H1 (cell line): Measurements from ENCODE around the gene COBLL1. TPM values are rescaled to one million over a fixed set of nuclear protein-coding genes. Genes with fewer than 3 reads are reported as not detected.

Experiments
- CTCF ChIA-PET: fragments of 300-600 bp; sonication (Branson Sonifier 250); formaldehyde crosslinking; loops from one replicate; lab custom pipeline; 2021; ENCODE audit not compliant: partially characterized antibody; lab: Charles Lee
- POLR2A ChIA-PET: fragments of 300-600 bp; sonication (Branson Sonifier 250); formaldehyde crosslinking; loops from one replicate; lab custom pipeline; 2021; ENCODE audit warnings: inconsistent platforms; ENCODE audit not compliant: partially characterized antibody; lab: Charles Lee
- DNase-seq, 2 experiments: peaks; one replicate each; pipeline versions ENCODE4 v3.0.0 to v3.0.0-alpha.2; 2010 to 2022; ENCODE audit warnings: low spot score in 2 of 2, low read depth in 1 of 2, mixed read lengths in 1 of 2
- FAIRE-seq: peaks from 2 replicates; lab custom pipeline; 2011; peaks lifted over from hg19 to GRCh38; lab: Jason Lieb, UNC
- H2AFZ ChIP-seq: 2 replicates; pipeline ENCODE4 v1.8.1; 2012; ENCODE audit warnings: low read length, inconsistent platforms
- H2AK5ac ChIP-seq: 2 replicates; pipeline ENCODE4 v1.6.1; 2013; ENCODE audit warnings: low read depth, low read length
- H2BK120ac ChIP-seq: replicated peaks from 2 replicates; pipeline ENCODE3; 2013; ENCODE audit warnings: low read depth, low read length, inconsistent platforms
- H2BK12ac ChIP-seq: 2 replicates; pipeline ENCODE4 v1.6.1; 2013; ENCODE audit warnings: low read depth, low read length
- H2BK15ac ChIP-seq: 2 replicates; pipeline ENCODE4 v1.6.1; 2013; ENCODE audit warnings: low read length
- H2BK20ac ChIP-seq: 2 replicates; pipeline ENCODE4 v1.6.1; 2013; ENCODE audit warnings: low read length
- H2BK5ac ChIP-seq: 2 replicates; pipeline ENCODE4 v1.6.1; 2013; ENCODE audit warnings: low read depth, low read length
- H3K14ac ChIP-seq: 2 replicates; pipeline ENCODE4 v1.6.1; 2013; ENCODE audit warnings: inconsistent platforms; ENCODE audit not compliant: insufficient read length
- H3K18ac ChIP-seq: 2 replicates; pipeline ENCODE4 v1.6.1; 2013; ENCODE audit warnings: low read length; ENCODE audit errors: extremely low read depth
- H3K23ac ChIP-seq: 2 replicates; pipeline ENCODE4 v1.6.1; 2013; ENCODE audit warnings: inconsistent platforms; ENCODE audit not compliant: insufficient read length
- H3K23me2 ChIP-seq: 2 replicates; pipeline ENCODE4 v1.6.1; 2013; ENCODE audit warnings: low read depth, low read length
- H3K27ac ChIP-seq: 2 replicates; pipeline ENCODE4 v1.6.1; 2011; ENCODE audit warnings: low read depth, low read length, inconsistent platforms
- H3K27me3 ChIP-seq, 4 experiments: replicated peaks in 1 of 4; 1 replicate in 1 of 4; 2 replicates in 3 of 4; pipeline versions ENCODE4 v1.6.1 to v1.8.1; 2011 to 2013; ENCODE audit warnings: low read length in 3 of 4, mild to moderate bottlenecking in 3 of 4, inconsistent platforms in 2 of 4, mixed read lengths in 2 of 4, moderate library complexity in 1 of 4; ENCODE audit not compliant: control insufficient read depth in 3 of 4, insufficient read depth in 3 of 4; ENCODE audit errors: extremely low read depth in 1 of 4
- H3K36me3 ChIP-seq, 4 experiments: 2 replicates each; pipeline versions ENCODE4 v1.6.1 to v1.8.1; 2011 to 2013; ENCODE audit warnings: mild to moderate bottlenecking in 4 of 4, low read length in 3 of 4, moderate library complexity in 2 of 4, control low read depth in 1 of 4, inconsistent platforms in 1 of 4; ENCODE audit not compliant: insufficient read depth in 4 of 4, control insufficient read depth in 2 of 4
- H3K4ac ChIP-seq: replicated peaks from 2 replicates; pipeline ENCODE3; 2013; ENCODE audit warnings: low read length, low read depth, mixed read lengths, inconsistent platforms; ENCODE audit not compliant: insufficient read length
- H3K4me1 ChIP-seq, 4 experiments: replicated peaks in 1 of 4; 1 replicate in 1 of 4; 2 replicates in 3 of 4; pipeline versions ENCODE4 v1.6.1 to v1.8.1; 2011 to 2013; ENCODE audit warnings: low read length in 3 of 4, inconsistent platforms in 2 of 4, mixed read lengths in 1 of 4; ENCODE audit not compliant: insufficient read depth in 4 of 4, control insufficient read depth in 3 of 4
- H3K4me2 ChIP-seq, 2 experiments: 2 replicates each; pipeline versions ENCODE4 v1.6.1 to v1.8.1; 2011 to 2013; ENCODE audit warnings: low read depth in 2 of 2, low read length in 2 of 2, control low read depth in 1 of 2, inconsistent platforms in 1 of 2, mild to moderate bottlenecking in 1 of 2; ENCODE audit not compliant: insufficient read depth in 1 of 2
- H3K4me3 ChIP-seq, 4 experiments: fragments of 200-600, 300-600 bp in 1 of 4; sonication (generic), shearing (Covaris generic), sonication (Bioruptor Twin) in 1 of 4; 2 replicates each; pipeline versions ENCODE4 v1.5.1 to v1.8.1; 2011 to 2016; ENCODE audit warnings: low read length in 4 of 4, low read depth in 3 of 4, control low read depth in 2 of 4, inconsistent platforms in 2 of 4, mild to moderate bottlenecking in 2 of 4, mixed read lengths in 1 of 4, moderate library complexity in 1 of 4; ENCODE audit not compliant: insufficient read depth in 2 of 4; ENCODE audit errors: extremely low read depth in 1 of 4
- H3K56ac ChIP-seq: replicated peaks from 2 replicates; pipeline ENCODE3; 2013; ENCODE audit warnings: low read depth, mild to moderate bottlenecking, mixed read lengths, low read length, inconsistent platforms; ENCODE audit not compliant: insufficient read length
- H3K79me1 ChIP-seq: 2 replicates; pipeline ENCODE4 v1.6.1; 2013; ENCODE audit warnings: low read depth, low read length, control low read depth
- H3K79me2 ChIP-seq, 2 experiments: 2 replicates each; pipeline versions ENCODE4 v1.6.1 to v1.8.1; 2012 to 2013; ENCODE audit warnings: low read length in 2 of 2, mild to moderate bottlenecking in 2 of 2, inconsistent platforms in 1 of 2; ENCODE audit not compliant: insufficient read depth in 2 of 2, control insufficient read depth in 1 of 2
- H3K9ac ChIP-seq, 4 experiments: replicated peaks in 1 of 4; 1 replicate in 1 of 4; 2 replicates in 3 of 4; pipeline versions ENCODE4 v1.6.1 to v1.8.1; 2011 to 2013; ENCODE audit warnings: low read depth in 3 of 4, low read length in 3 of 4, control low read depth in 2 of 4, mild to moderate bottlenecking in 2 of 4, moderate library complexity in 2 of 4, inconsistent platforms in 1 of 4; ENCODE audit errors: extremely low read depth in 1 of 4
- H3K9me3 ChIP-seq, 2 experiments: 2 replicates each; pipeline versions ENCODE4 v1.6.1 to v1.8.1; 2012 to 2013; ENCODE audit warnings: mild to moderate bottlenecking in 2 of 2, moderate library complexity in 2 of 2, control low read depth in 1 of 2, inconsistent platforms in 1 of 2, low read depth in 1 of 2, low read length in 1 of 2, mixed read lengths in 1 of 2; ENCODE audit not compliant: insufficient read depth in 2 of 2
- H4K20me1 ChIP-seq, 2 experiments: replicated peaks in 1 of 2; 2 replicates each; pipeline versions ENCODE3 to v1.8.1; 2011 to 2013; ENCODE audit warnings: inconsistent platforms in 2 of 2, low read length in 2 of 2, mild to moderate bottlenecking in 1 of 2; ENCODE audit not compliant: insufficient read depth in 2 of 2, control insufficient read depth in 1 of 2
- H4K5ac ChIP-seq: 2 replicates; pipeline ENCODE4 v1.6.1; 2013; ENCODE audit warnings: low read length, low read depth, mixed read lengths, inconsistent platforms; ENCODE audit not compliant: insufficient read length
- H4K8ac ChIP-seq: 2 replicates; pipeline ENCODE4 v1.8.0; 2013; ENCODE audit warnings: mild to moderate bottlenecking, moderate library complexity, low read length, inconsistent platforms; ENCODE audit not compliant: insufficient read depth; ENCODE audit errors: extremely low read depth
- H4K91ac ChIP-seq: replicated peaks from 2 replicates; pipeline ENCODE3; 2013; ENCODE audit warnings: low read length, mixed read lengths, inconsistent platforms; ENCODE audit not compliant: insufficient read length
- FOSL1 ChIP-seq: IDR thresholded peaks from 2 replicates; pipeline ENCODE4 v1.6.1; 2011; ENCODE audit warnings: mild to moderate bottlenecking, low read depth, low read length, moderate library complexity; ENCODE audit not compliant: insufficient read depth
- KDM1A ChIP-seq: fragments of 200-600, 300-600 bp; sonication (generic); IDR thresholded peaks from 2 replicates; pipeline ENCODE4 v1.7.1; 2016; ENCODE audit warnings: mild to moderate bottlenecking, low read length, borderline replicate concordance
- POLR2A ChIP-seq, 2 experiments: IDR thresholded peaks; 1 replicate in 1 of 2; 2 replicates in 1 of 2; pipeline ENCODE4 v1.6.1; 2011; ENCODE audit warnings: low read depth in 2 of 2, low read length in 2 of 2, mild to moderate bottlenecking in 2 of 2; ENCODE audit errors: control extremely low read depth in 1 of 2
- TAF7 ChIP-seq: optimal IDR thresholded peaks from 2 replicates; pipeline ENCODE3; 2011; ENCODE audit warnings: low read depth, mild to moderate bottlenecking, inconsistent platforms, low read length, moderate library complexity, borderline replicate concordance
- WGBS, 2 experiments: shearing (Covaris generic) in 1 of 2; methylation state at CpG; one replicate each; pipeline versions ENCODE4 v1.1.6 to v1.1.7; 2013 to 2015; ENCODE audit warnings: low lambda C conversion rate in 2 of 2, mixed read lengths in 2 of 2, inconsistent platforms in 1 of 2, low coverage in 1 of 2, missing lambda C conversion rate in 1 of 2; ENCODE audit not compliant: insufficient replicate concordance in 2 of 2, insufficient coverage in 1 of 2, insufficient read length in 1 of 2; ENCODE audit errors: extremely low coverage in 1 of 2, missing lambda C conversion rate in 1 of 2; 5-methylcytosine and 5-hydroxymethylcytosine counted together
- polyA plus RNA-seq, 7 experiments: library from polyadenylated mRNA; depleted of rRNA in 3 of 7; stranded (reverse) in 5 of 7; unstranded in 2 of 7; fragments of >200 nt in 5 of 7; fragments of 200-250 nt in 2 of 7; gene quantifications; 1 replicate in 5 of 7; 2 replicates in 1 of 7; 4 replicates in 1 of 7; pipeline versions ENCODE4 v1.2.1 to v1.2.3, GENCODE V29; 2011 to 2013; ENCODE audit warnings: missing spikeins in 2 of 7, mixed read lengths in 2 of 7
- total RNA-seq: library from RNA; stranded (reverse); fragmentation: NEBNext Ultra II Directional; extraction: Animal tissue kit (Norgen Biotek cat#: 25700); gene quantifications from 2 replicates; pipeline ENCODE4 v1.2.1, GENCODE V29; 2021

COBLL1 gene
- total and polyA plus RNA-seq, 2 of the 8 experiments (the other 6 are each of a cell fraction or from before 2014, with no cell fraction given), result 2.2 to 6.2 TPM

GRCh38 chr2:164662868-164663631 lies 178.6 kb downstream of the COBLL1 start:
- Histone ChIP-seq H3K9ac (no peak overlapping the region), H3K56ac (no peak overlapping the region), H4K20me1 (no peaks in the 10 kb centered on the region), H3K4me2 (no peak overlapping the region), H3K4ac (no peak overlapping the region), H4K91ac (no peak overlapping the region), H3K23ac (no peak overlapping the region), H2AK5ac (no peak overlapping the region), H4K5ac (no peak overlapping the region), H3K79me2 (no peaks in the 10 kb centered on the region), H2BK20ac (no peak overlapping the region), H3K23me2 (no peaks in the 10 kb centered on the region)
- FAIRE-seq, result no peak
- TF ChIP-seq POLR2A (IDR thresholded peaks at IDR 0.05; ENCODE audit: control extremely low read depth in 1 of 2, low read depth in 2 of 2, low read length in 2 of 2) (no peak), FOSL1 (no peak), KDM1A (no peak), TAF7 (no peak)
- TF ChIP-seq, all 59 proteins: peak for 0
- Histone ChIP-seq H2BK5ac (no peak overlapping the region), H3K14ac (no peak overlapping the region), H3K36me3 (no peaks in the 10 kb centered on the region), H2BK15ac (no peak overlapping the region), H3K4me1 (no peaks in the 10 kb centered on the region), H2AFZ (no peak overlapping the region), H3K27ac (no peak overlapping the region), H2BK12ac (no peak overlapping the region), H3K9me3 (no peaks in the 10 kb centered on the region), H3K18ac (no peak overlapping the region), H3K27me3 (no peaks in the 10 kb centered on the region), H3K4me3 (no peak overlapping the region), H2BK120ac (no peak overlapping the region), H4K8ac (no peak overlapping the region), H3K79me1 (no peaks in the 10 kb centered on the region)
- DNase-seq, result no peak
- POLR2A ChIA-PET, result no interaction called here
- CTCF ChIA-PET, result no interaction called here
- WGBS, 2 experiments, result 89% methylated on average over 1 of the region's 1 CpG; no CpG with 5 or more reads in 1 of the 2 experiments
